Thoracic aorta (tissue), 2 donors: ENCODE results near the gene TMCO4. TPM values are rescaled to one million over a fixed set of nuclear protein-coding genes. Genes with fewer than 3 reads are reported as not detected.

Source experiments
- ATAC-seq: fragments of 150-250 bp; one replicate; pipeline ENCODE4 v1.8.0; 2017; ENCODE audit warnings: low read depth; ENCODE audit not compliant: insufficient number of reproducible peaks, low FRiP score
- DNase-seq: peaks from one replicate; pipeline ENCODE4 v3.0.0-alpha.2; 2020; ENCODE audit warnings: low spot score
- H3K27ac ChIP-seq, 2 donors: fragments of 200-600 bp; sonication (generic); 1 replicate in 1 of 2; 2 replicates in 1 of 2; pipeline ENCODE4 v1.5.1; 2016; ENCODE audit warnings: mild to moderate bottlenecking in 2 of 2, moderate library complexity in 2 of 2
- H3K27me3 ChIP-seq: fragments of 200-600 bp; sonication (generic); replicated peaks from 2 replicates; pipeline ENCODE4 v1.6.0; 2016; ENCODE audit warnings: mild to moderate bottlenecking; ENCODE audit not compliant: insufficient read depth
- H3K36me3 ChIP-seq: fragments of 200-600 bp; sonication (generic); one replicate; pipeline ENCODE4 v1.5.1; 2016
- H3K4me1 ChIP-seq, 2 donors: fragments of 200-600 bp; sonication (generic); 1 replicate in 1 of 2; 2 replicates in 1 of 2; pipeline versions ENCODE4 v1.5.1 to v1.6.0; 2016; ENCODE audit warnings: low read depth in 2 of 2, mild to moderate bottlenecking in 1 of 2; ENCODE audit not compliant: control insufficient read depth in 1 of 2
- H3K4me3 ChIP-seq: fragments of 200-600 bp; sonication (generic); 2 replicates; pipeline ENCODE4 v1.5.1; 2016; ENCODE audit warnings: mild to moderate bottlenecking
- H3K9me3 ChIP-seq: fragments of 200-600 bp; sonication (generic); 2 replicates; pipeline ENCODE4 v1.5.1; 2016
- total RNA-seq, 2 donors: library from RNA; depleted of rRNA; stranded (reverse); fragments of >200 nt; gene quantifications; one replicate each; pipeline versions ENCODE4 v1.1.0 to v1.2.3, GENCODE V29; 2016
- TF ChIP-seq, protein P1 (sequence below): fragments of 200-600 bp; sonication (generic); IDR thresholded peaks from one replicate; pipeline ENCODE4 v1.5.1; 2019; ENCODE audit warnings: antibody characterized with exemption

TMCO4 gene
- total RNA-seq, 2 donors from 2014 or later, result 33.2 to 33.4 TPM

DNA sequence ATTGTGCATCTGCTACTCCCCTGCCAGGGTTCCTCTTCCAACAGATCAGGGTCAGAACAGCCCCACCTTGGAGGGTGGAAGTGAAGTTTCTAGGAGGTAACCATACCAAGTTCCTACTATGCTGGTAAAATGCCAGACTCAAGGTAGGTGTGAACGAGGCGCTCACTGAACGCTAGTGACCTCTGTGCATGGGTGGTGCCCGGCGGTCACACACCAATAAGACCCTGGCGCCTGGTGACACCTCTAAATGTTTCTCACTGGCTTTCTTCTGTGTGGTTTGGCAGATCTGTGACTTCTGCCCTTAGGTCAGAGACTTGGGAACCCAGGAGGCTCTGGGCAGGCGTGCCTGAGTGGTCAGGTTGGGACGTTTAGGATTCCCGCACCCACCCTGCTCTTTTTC is 55.9 kb downstream of the TMCO4 start:
- Histone ChIP-seq H3K9me3 (no peaks in the 10 kb centered on the region), H3K4me1 (peaks cover 0 to 15% of the 10 kb centered on the region in 2 donors), H3K27me3 (no peaks in the 10 kb centered on the region), H3K4me3 (no peak overlapping the region), H3K27ac (peak overlapping the region in 1 of 2 donors; percentile 35), H3K36me3 (peaks cover 20% of the 10 kb centered on the region)
- ATAC-seq (no peak), DNase-seq (no peak)
- TF ChIP-seq, protein P1, sequence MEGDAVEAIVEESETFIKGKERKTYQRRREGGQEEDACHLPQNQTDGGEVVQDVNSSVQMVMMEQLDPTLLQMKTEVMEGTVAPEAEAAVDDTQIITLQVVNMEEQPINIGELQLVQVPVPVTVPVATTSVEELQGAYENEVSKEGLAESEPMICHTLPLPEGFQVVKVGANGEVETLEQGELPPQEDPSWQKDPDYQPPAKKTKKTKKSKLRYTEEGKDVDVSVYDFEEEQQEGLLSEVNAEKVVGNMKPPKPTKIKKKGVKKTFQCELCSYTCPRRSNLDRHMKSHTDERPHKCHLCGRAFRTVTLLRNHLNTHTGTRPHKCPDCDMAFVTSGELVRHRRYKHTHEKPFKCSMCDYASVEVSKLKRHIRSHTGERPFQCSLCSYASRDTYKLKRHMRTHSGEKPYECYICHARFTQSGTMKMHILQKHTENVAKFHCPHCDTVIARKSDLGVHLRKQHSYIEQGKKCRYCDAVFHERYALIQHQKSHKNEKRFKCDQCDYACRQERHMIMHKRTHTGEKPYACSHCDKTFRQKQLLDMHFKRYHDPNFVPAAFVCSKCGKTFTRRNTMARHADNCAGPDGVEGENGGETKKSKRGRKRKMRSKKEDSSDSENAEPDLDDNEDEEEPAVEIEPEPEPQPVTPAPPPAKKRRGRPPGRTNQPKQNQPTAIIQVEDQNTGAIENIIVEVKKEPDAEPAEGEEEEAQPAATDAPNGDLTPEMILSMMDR, result no peak

DNA sequence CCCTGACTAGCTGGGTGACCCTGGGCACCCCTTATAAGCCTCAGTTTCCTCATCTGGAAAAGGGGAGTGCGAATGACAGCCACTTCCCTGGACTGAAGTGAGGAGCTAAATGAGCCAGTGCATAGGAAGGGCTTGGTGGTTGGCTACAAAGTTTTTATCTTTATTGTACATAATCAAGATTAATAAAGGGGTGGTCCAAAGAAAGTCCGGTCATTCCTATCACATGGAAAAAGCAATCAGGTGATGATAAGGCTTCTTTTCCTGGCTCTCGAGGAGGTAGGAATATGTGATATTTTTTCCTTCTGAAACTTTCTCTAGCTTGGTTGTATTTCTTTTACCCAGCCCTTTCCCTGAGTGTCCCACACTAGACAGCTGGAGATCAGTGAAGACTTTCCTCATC is 56.5 kb downstream of the TMCO4 start:
- H3K36me3 ChIP-seq, result peaks cover 20% of the 10 kb centered on the region
- no peak for ATAC-seq

DNA sequence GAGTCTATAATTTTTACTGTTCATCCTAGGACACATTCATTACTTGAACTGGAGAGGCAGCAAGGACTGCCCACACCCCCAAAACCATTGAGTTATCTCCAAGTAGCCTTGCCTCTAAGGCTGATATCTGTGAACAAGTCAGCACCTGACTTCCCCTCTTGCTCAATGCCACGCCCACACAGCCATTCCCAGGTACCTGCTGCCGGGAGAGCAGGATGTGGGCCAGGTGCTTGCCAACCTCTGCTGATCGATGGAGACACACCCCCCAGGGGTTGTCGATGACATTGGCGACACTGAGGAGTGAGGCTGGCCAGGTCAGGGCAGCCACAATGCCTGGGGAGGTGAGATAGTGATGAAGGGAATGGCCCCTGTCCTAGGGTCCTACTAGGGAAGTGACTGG is 60.1 kb downstream of the TMCO4 start:
- no peaks in the 10 kb centered on the region for H3K27me3 ChIP-seq
- no peak for ATAC-seq
- H3K4me1 ChIP-seq, result peaks cover 29 to 53% of the 10 kb centered on the region in 2 donors
- DNase-seq, result no peak
- TF ChIP-seq, protein P1, result no peak
- H3K36me3 ChIP-seq, result peaks cover 5% of the 10 kb centered on the region
- no peak overlapping the region for H3K4me3 ChIP-seq
- H3K27ac ChIP-seq, result peak overlapping the region in 1 of 2 donors; percentile 37
- no peaks in the 10 kb centered on the region for H3K9me3 ChIP-seq

More for the DNA sequence above, 56.5 kb downstream of the TMCO4 start:
- Histone ChIP-seq H3K4me1 (peaks cover 3 to 21% of the 10 kb centered on the region in 2 donors), H3K27me3 (no peaks in the 10 kb centered on the region), H3K27ac (no peak overlapping the region), H3K9me3 (no peaks in the 10 kb centered on the region), H3K4me3 (no peak overlapping the region)
- TF ChIP-seq, protein P1, result no peak
- no peak for DNase-seq

DNA sequence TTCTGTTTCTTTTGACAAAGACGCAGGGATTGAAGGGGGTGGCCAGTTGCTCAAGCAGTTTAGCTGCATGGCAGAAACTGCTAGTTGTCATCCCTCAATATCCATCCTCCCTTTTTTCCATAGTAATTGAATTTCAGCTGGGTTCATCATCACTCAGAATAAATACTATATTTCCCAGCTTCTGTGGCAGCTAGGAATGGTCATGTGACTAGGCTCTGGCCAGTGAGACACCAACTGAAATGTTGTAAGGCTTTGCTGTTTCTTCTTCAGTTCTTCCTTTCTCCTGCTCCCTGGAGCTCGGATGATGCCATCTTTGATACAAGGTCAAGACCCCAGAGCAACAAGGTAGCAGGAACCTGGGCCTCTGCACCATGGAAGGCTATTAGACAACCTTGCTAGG is 61.0 kb downstream of the TMCO4 start:
- peaks cover 32 to 53% of the 10 kb centered on the region in 2 donors for H3K4me1 ChIP-seq
- ATAC-seq (no peak), DNase-seq (no peak)
- peaks cover 4% of the 10 kb centered on the region for H3K36me3 ChIP-seq
- H3K9me3 ChIP-seq, result no peaks in the 10 kb centered on the region
- no peak overlapping the region for H3K4me3 ChIP-seq
- peak overlapping the region; percentile 86 to 90 for H3K27ac ChIP-seq
- TF ChIP-seq, protein P1, result no peak
- no peaks in the 10 kb centered on the region for H3K27me3 ChIP-seq

DNA sequence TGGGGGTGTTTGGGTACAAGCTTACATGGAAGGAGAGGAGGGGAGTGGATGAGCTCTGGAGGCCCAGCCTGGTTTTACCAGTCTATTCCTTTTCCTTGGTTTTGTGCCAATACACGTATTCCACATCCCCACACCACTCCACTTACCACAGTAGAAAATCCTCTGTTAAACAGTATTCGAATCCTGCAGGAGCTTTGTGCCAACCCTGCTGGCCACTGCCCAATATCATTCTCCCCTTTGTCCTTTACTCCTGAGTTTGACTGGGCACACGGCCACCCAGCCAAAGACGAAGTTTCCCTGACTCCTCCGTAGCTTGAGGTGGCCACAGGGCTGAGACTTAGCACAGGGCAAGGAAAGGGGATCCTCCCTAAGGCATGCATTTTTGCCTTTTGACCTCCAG is 61.6 kb downstream of the TMCO4 start:
- Histone ChIP-seq H3K27me3 (no peaks in the 10 kb centered on the region), H3K27ac (peak overlapping the region; percentile 86 to 90), H3K36me3 (peaks cover 4% of the 10 kb centered on the region), H3K4me3 (no peak overlapping the region), H3K4me1 (peaks cover 32 to 53% of the 10 kb centered on the region in 2 donors), H3K9me3 (no peaks in the 10 kb centered on the region)
- ATAC-seq (no peak), DNase-seq (no peak)
- TF ChIP-seq, protein P1, result no peak
